Activated T-cell treated with anti-CD3 and anti-CD28 coated beads, Interleukin-2, amount 50 U/mL, for 4 hours (primary cell): ENCODE results near the gene ZNF430. TPM values are rescaled to one million over a fixed set of nuclear protein-coding genes. Genes with fewer than 3 reads are reported as not detected.

Source experiments
- ATAC-seq, 2 donors: fragments of 200-7000 bp; cut with Tn5 transposase; one replicate each; pipeline ENCODE4 v1.10.0; 2021
- DNase-seq: peaks from one replicate; pipeline ENCODE4 v3.0.0-alpha.2; 2020
- H3K27me3 Mint-ChIP-seq: one replicate; pipeline ENCODE4 v1.8.0; 2021; ENCODE audit warnings: low read depth, mixed read lengths
- H3K36me3 Mint-ChIP-seq: one replicate; pipeline ENCODE4 v1.8.0; 2022; ENCODE audit warnings: mixed read lengths; ENCODE audit not compliant: insufficient read depth
- H3K4me1 Mint-ChIP-seq: one replicate; pipeline ENCODE4 v1.8.0; 2021; ENCODE audit warnings: low read depth, mixed read lengths
- H3K4me3 Mint-ChIP-seq: one replicate; pipeline ENCODE4 v1.8.0; 2021; ENCODE audit warnings: mild to moderate bottlenecking, moderate library complexity, mixed read lengths
- H3K9me3 Mint-ChIP-seq: one replicate; pipeline ENCODE4 v1.8.0; 2021; ENCODE audit warnings: mixed read lengths
- total RNA-seq, 3 donors: library from RNA; stranded (reverse); gene quantifications; one replicate each; pipeline ENCODE4 v1.2.1, GENCODE V29; 2021

ZNF430 gene
- total RNA-seq, 3 donors from 2014 or later, result 12.2 to 17.9 (median 16.6) TPM

- Mint-ChIP-seq H3K4me3 (no peak overlapping the region), H3K9me3 (no peaks in the 10 kb centered on the region)
- DNase-seq, result no peak
These were observed 67.4 kb downstream of the ZNF430 start for GRCh38 chr19:21087871-21088270.

GRCh38 chr19:21092109-21092508 lies 71.7 kb downstream of the ZNF430 start:
- DNase-seq (no peak), ATAC-seq (no peak)
- H3K4me1 Mint-ChIP-seq, result no peaks in the 10 kb centered on the region
- no peaks in the 10 kb centered on the region for H3K27me3 Mint-ChIP-seq
- no peak overlapping the region for H3K4me3 Mint-ChIP-seq
- H3K36me3 Mint-ChIP-seq, result peaks cover 7% of the 10 kb centered on the region
- H3K9me3 Mint-ChIP-seq, result no peaks in the 10 kb centered on the region

More at GRCh38 chr19:21087871-21088270, 67.4 kb downstream of the ZNF430 start:
- Mint-ChIP-seq H3K4me1 (peaks cover 13% of the 10 kb centered on the region), H3K36me3 (peaks cover 10% of the 10 kb centered on the region), H3K27me3 (no peaks in the 10 kb centered on the region)
- no peak for ATAC-seq

GRCh38 chr19:21094347-21095025 lies 74.0 kb downstream of the ZNF430 start:
- Mint-ChIP-seq H3K9me3 (no peaks in the 10 kb centered on the region), H3K27me3 (no peaks in the 10 kb centered on the region), H3K4me1 (no peaks in the 10 kb centered on the region), H3K4me3 (no peak overlapping the region), H3K36me3 (peaks cover 19% of the 10 kb centered on the region)
- DNase-seq (no peak), ATAC-seq (no peak)

GRCh38 chr19:21098291-21098690 lies 77.8 kb downstream of the ZNF430 start:
- Mint-ChIP-seq H3K36me3 (peaks cover 19% of the 10 kb centered on the region), H3K9me3 (no peaks in the 10 kb centered on the region)
- no peak for ATAC-seq

GRCh38 chr19:21101521-21102242 lies 81.2 kb downstream of the ZNF430 start:
- H3K4me3 Mint-ChIP-seq, result no peak overlapping the region
- no peaks in the 10 kb centered on the region for H3K9me3 Mint-ChIP-seq
- DNase-seq (no peak), ATAC-seq (no peak)
- H3K4me1 Mint-ChIP-seq, result no peaks in the 10 kb centered on the region
- H3K27me3 Mint-ChIP-seq, result no peaks in the 10 kb centered on the region
- H3K36me3 Mint-ChIP-seq, result peaks cover 23% of the 10 kb centered on the region

More at GRCh38 chr19:21098291-21098690, 77.8 kb downstream of the ZNF430 start:
- Mint-ChIP-seq H3K4me3 (no peak overlapping the region), H3K4me1 (no peaks in the 10 kb centered on the region), H3K27me3 (no peaks in the 10 kb centered on the region)
- DNase-seq, result no peak

GRCh38 chr19:21109116-21109515 lies 88.7 kb downstream of the ZNF430 start:
- no peak for ATAC-seq
- Mint-ChIP-seq H3K36me3 (peaks cover 43% of the 10 kb centered on the region), H3K4me1 (no peaks in the 10 kb centered on the region), H3K27me3 (no peaks in the 10 kb centered on the region), H3K9me3 (peaks cover 34% of the 10 kb centered on the region), H3K4me3 (no peak overlapping the region)
- DNase-seq, result no peak

Other genes starting within 250 kb of the ZNF430 start
- 1 to 10 TPM; 4.5 to 6.1 (median 4.7) TPM for gene ZNF66, start 244.4 kb upstream of the ZNF430 start, total RNA-seq
- gene ZNF85, start 97.4 kb upstream of the ZNF430 start, total RNA-seq, result 10 to 100 TPM in 1 of 3 donors, 1 to 10 TPM in 2; 7.4 to 10.8 (median 8.2) TPM
- 10 to 100 TPM in 1 of 3 donors, 1 to 10 TPM in 2; 6.9 to 10.8 (median 8.3) TPM for gene ZNF714, start 61.5 kb downstream of the ZNF430 start, total RNA-seq
- gene ZNF431, start 121.4 kb downstream of the ZNF430 start, total RNA-seq, result 10 to 100 TPM in 1 of 3 donors, 1 to 10 TPM in 2; 9.0 to 10.4 (median 9.8) TPM